ENCODE measurements around the gene PRDX5.

DNA sequence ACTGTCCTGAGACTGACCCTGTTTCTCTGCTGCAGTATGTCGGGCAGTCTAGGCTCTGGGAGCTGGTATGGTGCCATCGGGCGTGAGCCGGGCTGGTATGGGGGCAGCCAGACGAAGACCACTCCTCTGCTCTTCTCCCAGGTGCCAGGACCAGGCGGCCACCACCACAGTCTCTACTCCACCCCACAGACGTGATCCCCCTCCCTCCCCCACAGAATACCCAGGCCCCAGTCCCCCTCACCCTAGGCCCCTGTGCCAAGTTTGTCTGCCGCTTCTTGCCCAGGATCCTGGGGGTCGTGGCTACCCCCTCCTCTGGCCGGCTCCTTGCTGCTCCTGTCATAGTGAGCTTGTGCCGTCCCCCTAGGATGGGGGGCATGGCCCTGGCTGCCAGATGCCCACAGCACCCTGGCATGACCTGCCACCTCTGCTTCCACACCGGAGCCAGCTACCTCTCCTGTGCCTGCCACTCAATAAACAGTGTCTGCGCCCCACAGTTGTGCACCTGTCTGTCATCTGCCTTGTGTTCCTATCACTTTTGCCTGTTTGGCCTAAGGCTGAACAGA lies 28.8 kb upstream of the PRDX5 start:
- no peak for TF ChIP-seq ZFX (IDR thresholded peaks at IDR 0.05; ENCODE audit: borderline replicate concordance)
- TF ChIP-seq, protein P1, sequence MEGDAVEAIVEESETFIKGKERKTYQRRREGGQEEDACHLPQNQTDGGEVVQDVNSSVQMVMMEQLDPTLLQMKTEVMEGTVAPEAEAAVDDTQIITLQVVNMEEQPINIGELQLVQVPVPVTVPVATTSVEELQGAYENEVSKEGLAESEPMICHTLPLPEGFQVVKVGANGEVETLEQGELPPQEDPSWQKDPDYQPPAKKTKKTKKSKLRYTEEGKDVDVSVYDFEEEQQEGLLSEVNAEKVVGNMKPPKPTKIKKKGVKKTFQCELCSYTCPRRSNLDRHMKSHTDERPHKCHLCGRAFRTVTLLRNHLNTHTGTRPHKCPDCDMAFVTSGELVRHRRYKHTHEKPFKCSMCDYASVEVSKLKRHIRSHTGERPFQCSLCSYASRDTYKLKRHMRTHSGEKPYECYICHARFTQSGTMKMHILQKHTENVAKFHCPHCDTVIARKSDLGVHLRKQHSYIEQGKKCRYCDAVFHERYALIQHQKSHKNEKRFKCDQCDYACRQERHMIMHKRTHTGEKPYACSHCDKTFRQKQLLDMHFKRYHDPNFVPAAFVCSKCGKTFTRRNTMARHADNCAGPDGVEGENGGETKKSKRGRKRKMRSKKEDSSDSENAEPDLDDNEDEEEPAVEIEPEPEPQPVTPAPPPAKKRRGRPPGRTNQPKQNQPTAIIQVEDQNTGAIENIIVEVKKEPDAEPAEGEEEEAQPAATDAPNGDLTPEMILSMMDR (IDR thresholded peaks at IDR 0.05): no peak

All from 22Rv1 (cell line).